ENCODE measurements around the gene PSMC1. TPM values are rescaled to one million over a fixed set of nuclear protein-coding genes. Genes with fewer than 3 reads are reported as not detected.
A peak's percentile ranks its signal among the peaks of the same experiment; 100 is the strongest.
"Not testable (repeated sequence)": the region's sequence is repeated elsewhere in the genome, so short reads cannot be mapped to it uniquely, and the experiment has no call there.

PSMC1 gene
- total RNA-seq, 1 donor = 154 TPM

DNA sequence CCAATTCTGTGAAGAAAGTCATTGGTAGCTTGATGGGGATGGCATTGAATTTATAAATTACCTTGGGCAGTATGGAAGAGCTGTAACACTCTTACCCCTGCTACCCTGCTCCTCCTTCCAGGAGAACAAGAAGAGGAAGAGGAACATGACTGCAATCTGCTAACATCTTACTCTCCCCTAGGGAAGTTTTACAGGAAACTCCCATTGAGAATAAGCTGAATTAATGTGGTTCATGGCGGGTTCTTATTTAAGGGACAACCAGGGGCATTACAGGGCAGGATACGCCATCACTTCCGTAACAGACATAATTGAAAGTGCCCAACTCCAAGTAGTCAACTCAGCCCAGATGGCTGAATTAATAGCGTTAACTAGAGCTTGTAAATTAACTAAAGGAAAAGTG lies 9.4 kb upstream of the PSMC1 start:
- no peak for DNase-seq (ENCODE audit: low read depth)
- TF ChIP-seq, protein P1, sequence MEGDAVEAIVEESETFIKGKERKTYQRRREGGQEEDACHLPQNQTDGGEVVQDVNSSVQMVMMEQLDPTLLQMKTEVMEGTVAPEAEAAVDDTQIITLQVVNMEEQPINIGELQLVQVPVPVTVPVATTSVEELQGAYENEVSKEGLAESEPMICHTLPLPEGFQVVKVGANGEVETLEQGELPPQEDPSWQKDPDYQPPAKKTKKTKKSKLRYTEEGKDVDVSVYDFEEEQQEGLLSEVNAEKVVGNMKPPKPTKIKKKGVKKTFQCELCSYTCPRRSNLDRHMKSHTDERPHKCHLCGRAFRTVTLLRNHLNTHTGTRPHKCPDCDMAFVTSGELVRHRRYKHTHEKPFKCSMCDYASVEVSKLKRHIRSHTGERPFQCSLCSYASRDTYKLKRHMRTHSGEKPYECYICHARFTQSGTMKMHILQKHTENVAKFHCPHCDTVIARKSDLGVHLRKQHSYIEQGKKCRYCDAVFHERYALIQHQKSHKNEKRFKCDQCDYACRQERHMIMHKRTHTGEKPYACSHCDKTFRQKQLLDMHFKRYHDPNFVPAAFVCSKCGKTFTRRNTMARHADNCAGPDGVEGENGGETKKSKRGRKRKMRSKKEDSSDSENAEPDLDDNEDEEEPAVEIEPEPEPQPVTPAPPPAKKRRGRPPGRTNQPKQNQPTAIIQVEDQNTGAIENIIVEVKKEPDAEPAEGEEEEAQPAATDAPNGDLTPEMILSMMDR (IDR thresholded peaks at IDR 0.05; ENCODE audit: insufficient read depth, low read length) = no peak
- no peak overlapping the region for H3K4me3 ChIP-seq (ENCODE audit: low read depth, low read length)

DNA sequence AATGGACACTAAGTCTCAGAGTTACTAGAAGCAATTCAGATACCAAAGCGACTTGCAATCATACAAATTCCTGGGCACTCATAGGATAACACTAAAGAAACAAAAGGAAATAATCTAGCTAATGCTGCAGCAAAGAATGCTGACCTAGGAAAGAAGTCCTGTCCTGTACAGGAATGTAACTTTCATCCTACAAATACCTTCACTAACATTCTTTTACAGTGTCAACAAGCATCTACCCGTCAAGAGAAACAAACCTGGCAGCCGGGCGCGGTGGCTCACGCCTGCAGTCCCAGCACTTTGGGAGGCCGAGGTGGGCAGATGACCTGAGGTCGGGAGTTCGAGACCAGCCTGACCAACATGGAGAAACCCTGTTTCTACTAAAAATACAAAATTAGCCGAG lies 8.9 kb upstream of the PSMC1 start:
- H3K4me3 ChIP-seq (ENCODE audit: low read depth, low read length); DNase-seq (ENCODE audit: low read depth): not testable (repeated sequence)

DNA sequence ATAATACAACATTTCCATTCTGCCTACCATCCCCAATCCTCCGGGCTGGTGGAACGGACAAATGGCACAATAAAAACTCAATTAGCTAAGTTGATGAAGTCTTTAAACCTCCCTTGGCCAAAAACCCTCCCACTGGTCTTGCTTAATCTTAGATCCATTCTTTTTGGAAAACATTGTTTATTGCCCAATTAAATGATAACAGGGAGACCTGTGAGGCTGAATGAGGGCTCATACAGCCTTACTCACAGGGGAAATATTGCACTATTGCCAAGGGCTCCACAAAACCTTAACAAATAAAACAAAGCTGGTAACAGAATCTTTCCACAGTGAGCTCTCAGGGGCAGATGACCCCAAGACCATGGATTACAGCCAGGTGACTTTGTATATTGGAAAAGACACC lies 7.8 kb upstream of the PSMC1 start:
- TF ChIP-seq, protein P1 (IDR thresholded peaks at IDR 0.05; ENCODE audit: insufficient read depth, low read length) = no peak
- peak; percentile 12 for DNase-seq (ENCODE audit: low read depth)
- H3K4me3 ChIP-seq (ENCODE audit: low read depth, low read length) = no peak overlapping the region

DNA sequence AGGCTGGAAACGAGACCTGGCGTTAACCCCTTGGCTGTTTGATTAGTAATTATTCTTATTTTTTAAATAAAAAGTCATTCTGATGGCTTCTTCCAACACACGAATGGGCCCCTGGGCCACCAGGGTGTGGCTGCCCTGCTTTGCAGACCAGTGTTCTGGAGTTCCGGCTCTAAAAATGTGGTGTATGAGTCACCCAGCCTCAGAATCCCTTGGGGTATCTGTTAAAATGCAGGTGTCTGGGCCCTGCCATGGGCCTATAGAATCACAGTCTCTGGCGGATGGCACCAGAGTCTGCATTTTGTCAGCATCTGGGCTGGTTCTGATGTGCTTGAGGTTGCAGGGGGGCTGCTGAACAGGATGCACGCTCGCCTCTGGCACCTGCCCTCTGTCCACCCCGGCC lies 2.5 kb upstream of the PSMC1 start:
- H3K4me3 ChIP-seq (ENCODE audit: low read depth, low read length) = no peak overlapping the region
- TF ChIP-seq, protein P1 (IDR thresholded peaks at IDR 0.05; ENCODE audit: insufficient read depth, low read length) = no peak

DNA sequence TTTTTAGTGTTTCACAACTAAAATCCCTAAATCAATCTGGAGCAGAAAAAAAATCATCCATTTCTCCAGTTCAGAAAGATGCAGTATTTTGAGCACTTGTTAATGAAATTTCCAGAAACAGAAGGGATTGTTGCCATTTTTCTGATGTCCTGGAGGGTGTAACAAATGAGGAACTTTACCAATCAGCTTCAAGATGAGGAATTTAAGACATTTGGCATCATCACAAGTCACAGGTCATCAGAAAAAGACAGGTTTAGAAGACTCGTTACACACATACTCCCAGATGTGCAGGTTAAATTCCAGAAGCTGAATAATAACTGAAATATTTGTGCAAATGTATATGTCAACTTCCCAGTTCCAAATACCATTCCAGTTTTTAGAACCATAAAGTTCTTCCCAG lies 482 bp upstream of the PSMC1 start:
- TF ChIP-seq, protein P1 (IDR thresholded peaks at IDR 0.05; ENCODE audit: insufficient read depth, low read length) = no peak
- peak overlapping the region; percentile 73 for H3K4me3 ChIP-seq (ENCODE audit: low read depth, low read length)
- DNase-seq (ENCODE audit: low read depth) = no peak

More for the DNA sequence above, 2.5 kb upstream of the PSMC1 start:
- DNase-seq (ENCODE audit: low read depth) = no peak

DNA sequence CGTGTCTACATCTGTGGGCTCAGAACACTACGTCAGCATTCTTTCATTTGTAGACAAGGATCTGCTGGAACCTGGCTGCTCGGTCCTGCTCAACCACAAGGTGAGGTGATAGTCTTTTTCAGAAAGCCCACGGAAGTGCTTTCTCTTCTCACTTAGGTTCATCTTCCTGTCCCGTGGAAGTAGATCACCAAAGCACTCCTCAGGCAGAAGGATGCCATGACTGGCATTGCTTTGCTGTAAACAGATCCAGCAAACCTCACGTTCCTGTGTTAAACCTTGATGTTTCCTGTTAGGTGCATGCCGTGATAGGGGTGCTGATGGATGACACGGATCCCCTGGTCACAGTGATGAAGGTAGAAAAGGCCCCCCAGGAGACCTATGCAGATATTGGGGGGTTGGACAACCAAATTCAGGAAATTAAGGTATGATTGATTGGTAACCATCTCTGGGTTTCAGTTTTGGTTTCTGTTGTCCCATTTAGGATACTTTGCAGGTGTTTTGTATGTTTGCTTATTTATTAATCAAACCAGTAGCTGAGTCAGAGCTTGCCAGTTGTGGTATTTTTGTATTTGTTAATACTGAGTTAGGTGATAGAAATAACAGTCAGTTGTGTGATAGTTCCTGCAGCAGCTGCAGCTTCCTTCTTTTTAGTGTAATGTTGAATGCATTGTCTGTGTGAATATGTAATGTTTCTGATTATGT lies 7.5 kb downstream of the PSMC1 start:
- no peak for DNase-seq (ENCODE audit: low read depth)
- no peak overlapping the region for H3K4me3 ChIP-seq (ENCODE audit: low read depth, low read length)
- TF ChIP-seq, protein P1 (IDR thresholded peaks at IDR 0.05; ENCODE audit: insufficient read depth, low read length) = no peak

DNA sequence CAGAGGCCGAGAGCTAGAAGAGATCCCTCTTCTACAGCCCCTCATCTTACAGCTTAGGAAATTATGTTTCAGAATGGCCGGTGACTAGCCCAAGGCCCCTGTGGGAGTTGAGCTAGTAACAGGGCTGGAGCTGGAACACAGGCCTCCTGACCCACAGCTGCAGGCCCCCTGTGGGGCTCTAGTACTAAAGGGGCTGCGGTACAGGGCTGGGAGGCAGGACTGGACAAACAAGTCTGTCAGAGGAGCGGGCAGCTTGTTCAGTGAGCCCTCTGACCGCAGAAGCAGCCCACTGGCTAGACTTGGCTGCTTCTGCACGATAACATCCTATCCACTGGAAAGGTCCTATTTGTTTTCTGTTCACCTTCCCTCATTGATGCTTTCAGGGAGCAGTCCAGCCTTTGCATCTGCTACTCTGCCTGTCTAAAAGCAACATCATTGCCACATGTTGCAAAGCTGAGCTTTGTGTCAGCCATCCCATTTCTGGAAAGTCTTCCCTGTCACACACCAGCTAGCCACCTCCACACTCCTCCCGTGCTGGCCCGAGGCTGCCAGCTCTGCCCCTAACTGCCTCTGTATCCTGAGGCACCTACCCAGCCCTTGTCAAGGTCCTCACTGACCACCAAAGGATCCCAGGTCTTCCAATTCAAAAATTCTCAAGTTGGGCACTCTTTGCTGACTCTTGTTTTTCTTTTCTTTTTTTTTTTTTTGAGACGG lies 10.2 kb downstream of the PSMC1 start:
- TF ChIP-seq, protein P1 (IDR thresholded peaks at IDR 0.05; ENCODE audit: insufficient read depth, low read length) = no peak
- no peak overlapping the region for H3K4me3 ChIP-seq (ENCODE audit: low read depth, low read length)
- DNase-seq (ENCODE audit: low read depth) = no peak

All from fibroblast of the aortic adventitia (primary cell).